ENCODE results near the gene SUPT3H. TPM values are rescaled to one million over a fixed set of nuclear protein-coding genes. Genes with fewer than 3 reads are reported as not detected.

The SUPT3H gene
- total and polyA plus RNA-seq, 2 of the 13 experiments (the other 11 are each of a cell fraction or from before 2014, with no cell fraction given): 11.9 to 36.1 TPM

DNA sequence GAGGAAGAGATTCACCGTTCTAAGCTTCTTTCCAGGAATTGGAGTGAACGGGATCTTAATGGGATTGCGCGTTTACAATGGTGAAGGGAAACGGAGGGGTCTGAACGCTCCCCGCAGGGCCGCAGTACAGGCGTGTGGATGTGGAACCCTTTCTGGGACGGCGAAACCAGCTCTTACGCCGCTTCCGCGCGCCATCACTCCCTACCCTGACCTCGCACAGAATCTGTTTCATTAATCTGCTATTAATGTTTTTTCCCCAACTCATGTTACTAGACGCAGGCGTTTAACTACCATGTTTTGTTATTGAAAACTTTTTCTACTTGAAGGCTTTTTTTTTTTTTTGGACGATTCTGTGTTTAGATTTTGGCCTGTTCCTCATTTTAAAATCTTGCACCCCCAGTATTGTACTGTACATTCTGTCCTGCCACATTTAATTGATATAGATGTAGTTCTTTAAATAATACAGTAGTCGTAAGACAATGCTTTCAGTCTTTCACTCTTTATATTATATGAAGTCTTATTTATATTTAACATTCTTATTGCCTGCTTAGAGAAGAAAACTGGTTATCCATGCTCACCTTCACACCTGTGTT lies 696 bp upstream of the SUPT3H start (continued):
- no peak for TF ChIP-seq ARNT (IDR thresholded peaks at IDR 0.05)
- 0 out of 2 replicates have a peak, but pooled peaks have one; percentile 66 for TF ChIP-seq ZNF567 (CRISPR knock-in tag; IDR thresholded peaks at IDR 0.05; ENCODE audit: borderline replicate concordance)
- TF ChIP-seq YY1 (IDR thresholded peaks at IDR 0.05; ENCODE audit: insufficient read depth, insufficient replicate concordance, low read depth, low read length): no peak
- no peak for TF ChIP-seq HDAC6 (IDR thresholded peaks at IDR 0.05; ENCODE audit: low read depth, low read length)
- TF ChIP-seq HIVEP1 (CRISPR knock-in tag; IDR thresholded peaks at IDR 0.05): no peak
- TF ChIP-seq, protein P1, sequence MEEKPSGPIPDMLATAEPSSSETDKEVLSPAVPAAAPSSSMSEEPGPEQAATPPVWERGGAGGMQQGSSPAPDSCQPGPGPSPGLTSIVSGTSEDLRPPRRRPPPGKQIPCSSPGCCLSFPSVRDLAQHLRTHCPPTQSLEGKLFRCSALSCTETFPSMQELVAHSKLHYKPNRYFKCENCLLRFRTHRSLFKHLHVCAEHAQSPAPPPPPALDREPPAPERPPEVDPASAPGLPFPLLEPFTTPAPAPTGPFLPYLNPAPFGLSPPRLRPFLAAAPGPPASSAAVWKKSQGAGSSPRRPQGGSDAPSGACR (CRISPR knock-in tag; IDR thresholded peaks at IDR 0.05): 0 out of 2 replicates have a peak, but pooled peaks have one; percentile 10
- TF ChIP-seq ZNF225 (CRISPR knock-in tag; IDR thresholded peaks at IDR 0.05): peak; percentile 8; the same call in 1 of the 2 replicates
- TF ChIP-seq ZNF644 (CRISPR knock-in tag; IDR thresholded peaks at IDR 0.05; ENCODE audit: low read depth): no peak
- TF ChIP-seq U2AF1 (optimal IDR thresholded peaks at IDR 0.05; ENCODE audit: low read depth, low read length): no peak
- TF ChIP-seq ZBTB1 (CRISPR knock-in tag; IDR thresholded peaks at IDR 0.05; ENCODE audit: borderline replicate concordance): no peak
- TF ChIP-seq CREB1 (IDR thresholded peaks at IDR 0.05): no peak
- TF ChIP-seq CREB1 (CRISPR knock-in tag; IDR thresholded peaks at IDR 0.05): peak; percentile 52; the same call in 1 of the 2 replicates
- no peak for TF ChIP-seq YEATS4 (CRISPR knock-in tag; IDR thresholded peaks at IDR 0.05; ENCODE audit: borderline replicate concordance)
- no peak for TF ChIP-seq TCF7L2 (IDR thresholded peaks at IDR 0.05; ENCODE audit: low read depth, low read length)
- TF ChIP-seq BCL6 (CRISPR knock-in tag; IDR thresholded peaks at IDR 0.05): peak; percentile 8
- peak in 1 of 2 experiments; percentile 8; a peak in 2 of 4 replicates for TF ChIP-seq KLF16 (CRISPR knock-in tag; IDR thresholded peaks at IDR 0.05)
- TF ChIP-seq PPARG (CRISPR knock-in tag; conservative IDR thresholded peaks at IDR 0.05): no peak; the same call in 1 of the 2 replicates
- TF ChIP-seq HNRNPLL (IDR thresholded peaks at IDR 0.05; ENCODE audit: low read depth, low read length, poor library complexity, severe bottlenecking): no peak
- no peak for TF ChIP-seq U2AF2 (IDR thresholded peaks at IDR 0.05; ENCODE audit: low read depth, low read length)
- no peak for TF ChIP-seq ZFP62 (CRISPR knock-in tag; IDR thresholded peaks at IDR 0.05)
- no peak for TF ChIP-seq FOXM1 (CRISPR knock-in tag; IDR thresholded peaks at IDR 0.05)
- TF ChIP-seq RNF2 (conservative IDR thresholded peaks at IDR 0.05; ENCODE audit: low read depth): 0 out of 2 replicates have a peak, but pooled peaks have one; percentile 17
- TF ChIP-seq ZNF30 (CRISPR knock-in tag; IDR thresholded peaks at IDR 0.05): 0 out of 2 replicates have a peak, but pooled peaks have one; percentile 15
- 0 out of 2 replicates have a peak, but pooled peaks have one; percentile 11 for TF ChIP-seq ZNF205 (CRISPR knock-in tag; IDR thresholded peaks at IDR 0.05)
- TF ChIP-seq ZNF746 (CRISPR knock-in tag; IDR thresholded peaks at IDR 0.05): no peak
- TF ChIP-seq POGK (CRISPR knock-in tag; conservative IDR thresholded peaks at IDR 0.05): 0 out of 2 replicates have a peak, but pooled peaks have one; percentile 19
- TF ChIP-seq ISL2 (CRISPR knock-in tag; IDR thresholded peaks at IDR 0.05): 0 out of 2 replicates have a peak, but pooled peaks have one; percentile 0
- TF ChIP-seq CC2D1A (CRISPR knock-in tag; IDR thresholded peaks at IDR 0.05): peak; percentile 17; the same call in 1 of the 2 replicates
- TF ChIP-seq ZFY (CRISPR knock-in tag; IDR thresholded peaks at IDR 0.05): peak; percentile 65

Data from HepG2 (cell line).